Liver (tissue), 3 donors: ENCODE measurements around the gene TDP2.

ENCODE experiments used
- REST ChIP-seq: IDR thresholded peaks from 2 replicates; pipeline ENCODE4 v1.6.1; 2016; ENCODE audit warnings: antibody characterized with exemption, mild to moderate bottlenecking
- TAF1 ChIP-seq: conservative IDR thresholded peaks from 2 replicates; pipeline ENCODE4 v1.6.1; 2016; ENCODE audit warnings: antibody characterized with exemption, mild to moderate bottlenecking
- YY1 ChIP-seq: IDR thresholded peaks from 2 replicates; pipeline ENCODE4 v1.6.1; 2016; ENCODE audit warnings: antibody characterized with exemption, mild to moderate bottlenecking
- TF ChIP-seq, protein P1 (sequence below): fragments of 150-350 bp; IDR thresholded peaks from 2 replicates; pipeline ENCODE4 v1.5.1; 2017; ENCODE audit warnings: improper control_type of control experiment, low read depth, low read length; ENCODE audit not compliant: missing input control
- donor health status: healthy.
- donor health status: healthy.

DNA sequence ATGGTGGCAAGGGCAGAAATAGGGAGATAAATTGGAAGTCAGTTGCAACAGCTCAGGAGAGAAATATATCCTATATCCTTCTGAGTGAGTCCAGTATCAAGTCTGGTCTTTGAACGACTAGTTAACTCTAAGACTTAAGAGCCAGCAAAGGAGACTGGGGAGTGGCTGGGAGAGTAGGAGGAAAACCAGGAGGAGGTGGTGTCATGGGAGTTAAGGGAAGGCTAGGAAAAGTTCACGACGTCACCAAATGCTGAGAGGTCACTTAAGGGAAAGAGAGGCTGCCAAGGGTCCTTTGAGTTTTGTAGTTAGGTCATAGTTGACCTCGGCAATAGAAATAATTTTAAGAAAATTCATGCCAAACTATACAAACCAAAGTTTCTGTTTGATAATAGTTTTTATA, 25.3 kb upstream of the TDP2 start:
- TF ChIP-seq, protein P1, sequence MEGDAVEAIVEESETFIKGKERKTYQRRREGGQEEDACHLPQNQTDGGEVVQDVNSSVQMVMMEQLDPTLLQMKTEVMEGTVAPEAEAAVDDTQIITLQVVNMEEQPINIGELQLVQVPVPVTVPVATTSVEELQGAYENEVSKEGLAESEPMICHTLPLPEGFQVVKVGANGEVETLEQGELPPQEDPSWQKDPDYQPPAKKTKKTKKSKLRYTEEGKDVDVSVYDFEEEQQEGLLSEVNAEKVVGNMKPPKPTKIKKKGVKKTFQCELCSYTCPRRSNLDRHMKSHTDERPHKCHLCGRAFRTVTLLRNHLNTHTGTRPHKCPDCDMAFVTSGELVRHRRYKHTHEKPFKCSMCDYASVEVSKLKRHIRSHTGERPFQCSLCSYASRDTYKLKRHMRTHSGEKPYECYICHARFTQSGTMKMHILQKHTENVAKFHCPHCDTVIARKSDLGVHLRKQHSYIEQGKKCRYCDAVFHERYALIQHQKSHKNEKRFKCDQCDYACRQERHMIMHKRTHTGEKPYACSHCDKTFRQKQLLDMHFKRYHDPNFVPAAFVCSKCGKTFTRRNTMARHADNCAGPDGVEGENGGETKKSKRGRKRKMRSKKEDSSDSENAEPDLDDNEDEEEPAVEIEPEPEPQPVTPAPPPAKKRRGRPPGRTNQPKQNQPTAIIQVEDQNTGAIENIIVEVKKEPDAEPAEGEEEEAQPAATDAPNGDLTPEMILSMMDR, result no peak
- TF ChIP-seq REST, result no peak
- no peak for TF ChIP-seq YY1
- TF ChIP-seq TAF1, result no peak
